ENCODE measurements around the gene PPP1R1C.

DNA sequence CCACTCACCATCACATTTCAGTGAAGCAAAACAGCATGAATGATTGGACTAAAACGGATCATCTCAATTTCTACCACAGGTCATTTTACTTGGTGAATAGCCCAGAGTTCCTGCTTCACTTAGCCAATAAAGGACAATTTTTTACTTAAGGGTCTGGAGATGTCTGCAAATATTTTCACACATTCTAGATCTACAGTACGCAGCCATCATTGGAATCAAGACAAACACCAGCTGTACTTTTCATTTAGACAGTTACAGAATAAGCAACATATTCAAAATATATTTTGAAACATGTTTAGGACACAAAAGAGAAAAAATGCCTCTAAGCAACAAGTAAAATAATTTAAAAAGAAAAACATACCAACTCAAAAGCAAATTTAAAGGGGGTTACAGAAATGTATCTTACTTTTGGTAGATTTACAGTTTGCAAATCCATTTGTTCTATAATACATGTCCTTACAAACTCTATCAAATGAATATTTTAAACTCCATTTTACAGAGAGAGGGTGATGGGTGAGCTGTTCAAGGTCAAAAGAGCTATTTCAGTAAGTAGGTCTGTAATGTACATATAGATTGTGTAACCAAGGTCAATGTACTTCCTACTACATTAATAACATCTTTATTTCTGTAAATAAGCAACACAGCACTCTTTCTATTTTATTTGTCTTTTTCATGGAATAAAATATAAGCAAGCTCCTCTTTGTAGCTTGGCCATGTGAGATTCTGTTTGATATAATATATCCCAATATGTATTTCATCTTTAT is 13.4 kb downstream of the PPP1R1C start:
- TF ChIP-seq POLR2A (IDR thresholded peaks at IDR 0.05; ENCODE audit: low read depth) (no peak), EP300 (IDR thresholded peaks at IDR 0.05) (no peak)
- TF ChIP-seq, protein P1, sequence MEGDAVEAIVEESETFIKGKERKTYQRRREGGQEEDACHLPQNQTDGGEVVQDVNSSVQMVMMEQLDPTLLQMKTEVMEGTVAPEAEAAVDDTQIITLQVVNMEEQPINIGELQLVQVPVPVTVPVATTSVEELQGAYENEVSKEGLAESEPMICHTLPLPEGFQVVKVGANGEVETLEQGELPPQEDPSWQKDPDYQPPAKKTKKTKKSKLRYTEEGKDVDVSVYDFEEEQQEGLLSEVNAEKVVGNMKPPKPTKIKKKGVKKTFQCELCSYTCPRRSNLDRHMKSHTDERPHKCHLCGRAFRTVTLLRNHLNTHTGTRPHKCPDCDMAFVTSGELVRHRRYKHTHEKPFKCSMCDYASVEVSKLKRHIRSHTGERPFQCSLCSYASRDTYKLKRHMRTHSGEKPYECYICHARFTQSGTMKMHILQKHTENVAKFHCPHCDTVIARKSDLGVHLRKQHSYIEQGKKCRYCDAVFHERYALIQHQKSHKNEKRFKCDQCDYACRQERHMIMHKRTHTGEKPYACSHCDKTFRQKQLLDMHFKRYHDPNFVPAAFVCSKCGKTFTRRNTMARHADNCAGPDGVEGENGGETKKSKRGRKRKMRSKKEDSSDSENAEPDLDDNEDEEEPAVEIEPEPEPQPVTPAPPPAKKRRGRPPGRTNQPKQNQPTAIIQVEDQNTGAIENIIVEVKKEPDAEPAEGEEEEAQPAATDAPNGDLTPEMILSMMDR (IDR thresholded peaks at IDR 0.05), result no peak

All from esophagus muscularis mucosa (tissue), 4 donors.